ENCODE measurements around the gene SMARCA2.

DNA sequence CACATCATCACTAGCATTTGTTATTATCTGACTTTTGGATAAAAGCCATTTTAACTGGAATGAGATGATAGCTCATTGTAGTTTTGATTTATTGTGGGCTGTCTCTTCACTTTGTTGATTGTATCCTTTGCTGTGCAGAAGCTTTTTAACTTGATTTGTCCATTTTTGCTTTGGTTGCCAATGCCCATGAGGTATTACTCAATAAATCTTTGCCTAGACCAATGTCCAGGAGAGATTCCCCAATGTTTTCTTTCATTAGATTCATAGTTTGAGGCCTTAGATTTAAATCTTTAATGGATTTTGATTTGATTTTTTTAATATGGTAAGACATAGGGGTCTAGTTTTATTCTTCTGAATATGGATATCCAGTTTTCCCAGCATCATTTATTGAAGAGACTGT is 28.8 kb upstream of the SMARCA2 start:
- TF ChIP-seq, protein P1, sequence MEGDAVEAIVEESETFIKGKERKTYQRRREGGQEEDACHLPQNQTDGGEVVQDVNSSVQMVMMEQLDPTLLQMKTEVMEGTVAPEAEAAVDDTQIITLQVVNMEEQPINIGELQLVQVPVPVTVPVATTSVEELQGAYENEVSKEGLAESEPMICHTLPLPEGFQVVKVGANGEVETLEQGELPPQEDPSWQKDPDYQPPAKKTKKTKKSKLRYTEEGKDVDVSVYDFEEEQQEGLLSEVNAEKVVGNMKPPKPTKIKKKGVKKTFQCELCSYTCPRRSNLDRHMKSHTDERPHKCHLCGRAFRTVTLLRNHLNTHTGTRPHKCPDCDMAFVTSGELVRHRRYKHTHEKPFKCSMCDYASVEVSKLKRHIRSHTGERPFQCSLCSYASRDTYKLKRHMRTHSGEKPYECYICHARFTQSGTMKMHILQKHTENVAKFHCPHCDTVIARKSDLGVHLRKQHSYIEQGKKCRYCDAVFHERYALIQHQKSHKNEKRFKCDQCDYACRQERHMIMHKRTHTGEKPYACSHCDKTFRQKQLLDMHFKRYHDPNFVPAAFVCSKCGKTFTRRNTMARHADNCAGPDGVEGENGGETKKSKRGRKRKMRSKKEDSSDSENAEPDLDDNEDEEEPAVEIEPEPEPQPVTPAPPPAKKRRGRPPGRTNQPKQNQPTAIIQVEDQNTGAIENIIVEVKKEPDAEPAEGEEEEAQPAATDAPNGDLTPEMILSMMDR (IDR thresholded peaks at IDR 0.05): no peak
- TF ChIP-seq POLR2A (IDR thresholded peaks at IDR 0.05): no peak

Data from testis (tissue), 2 donors.